ENCODE data around the gene GPR132. TPM values are rescaled to one million over a fixed set of nuclear protein-coding genes. Genes with fewer than 3 reads are reported as not detected.

GPR132 gene
- total and polyA plus RNA-seq, 8 donors: 0.14 to 2.3 (median 0.55) TPM

GRCh38 chr14:105007593-105008264 is 57.5 kb downstream of the GPR132 start:
- Histone ChIP-seq H3K27ac (no peak overlapping the region), H3K9me3 (no peaks in the 10 kb centered on the region), H3K36me3 (peaks cover 0 to 7% (median 0%) of the 10 kb centered on the region in 3 donors), H3K27me3 (no peaks in the 10 kb centered on the region), H3K4me1 (no peaks in the 10 kb centered on the region), H3K4me3 (no peak overlapping the region)
- FAIRE-seq: no peak
- DNase-seq: no peak
- ATAC-seq: no peak
- intact Hi-C loops (cut with DNase I): no loop called here
- no peak for TF ChIP-seq CTCF (IDR thresholded peaks at IDR 0.05)
- 93 to 96% methylated on average over 19 of the region's 19 CpGs for WGBS, 2 donors

GRCh38 chr14:105006831-105007592 is 58.2 kb downstream of the GPR132 start:
- Histone ChIP-seq H3K4me1 (no peaks in the 10 kb centered on the region), H3K27me3 (no peaks in the 10 kb centered on the region), H3K9me3 (no peaks in the 10 kb centered on the region), H3K4me3 (no peak overlapping the region), H3K27ac (no peak overlapping the region), H3K36me3 (peaks cover 0 to 7% (median 0%) of the 10 kb centered on the region in 3 donors)
- ATAC-seq: no peak
- no peak for DNase-seq
- 88 to 91% methylated on average over 21 of the region's 21 CpGs for WGBS, 2 donors
- intact Hi-C loops (cut with DNase I): no loop called here
- no peak for TF ChIP-seq CTCF (IDR thresholded peaks at IDR 0.05)
- no peak for FAIRE-seq

GRCh38 chr14:105005929-105006830 is 59.0 kb downstream of the GPR132 start:
- 90 to 94% methylated on average over 20 to 21 of the region's 21 CpGs for WGBS, 2 donors

GRCh38 chr14:105005329-105005928 is 59.8 kb downstream of the GPR132 start:
- DNase-seq (peak in 1 of 6 donors; percentile 41), FAIRE-seq (no peak), ATAC-seq (no peak)
- no peaks in the 10 kb centered on the region for H3K4me1 ChIP-seq
- 88 to 91% methylated on average over 19 to 20 of the region's 20 CpGs for WGBS, 2 donors
- no peak overlapping the region for H3K27ac ChIP-seq
- H3K27me3 ChIP-seq: no peaks in the 10 kb centered on the region
- H3K36me3 ChIP-seq: no peaks in the 10 kb centered on the region
- no peaks in the 10 kb centered on the region for H3K9me3 ChIP-seq
- intact Hi-C loops (cut with DNase I): no loop called here
- H3K4me3 ChIP-seq: no peak overlapping the region
- TF ChIP-seq CTCF (IDR thresholded peaks at IDR 0.05): no peak

More at GRCh38 chr14:105005929-105006830, 59.0 kb downstream of the GPR132 start:
- FAIRE-seq: no peak
- DNase-seq: peak in 1 of 6 donors; percentile 52
- intact Hi-C loops (cut with DNase I): no loop called here
- no peak overlapping the region for H3K27ac ChIP-seq
- H3K4me1 ChIP-seq: no peaks in the 10 kb centered on the region
- no peaks in the 10 kb centered on the region for H3K27me3 ChIP-seq
- H3K4me3 ChIP-seq: no peak overlapping the region
- no peak for TF ChIP-seq CTCF (IDR thresholded peaks at IDR 0.05)
- no peak for ATAC-seq
- no peaks in the 10 kb centered on the region for H3K9me3 ChIP-seq
- peaks cover 0 to 7% (median 0%) of the 10 kb centered on the region in 3 donors for H3K36me3 ChIP-seq

Other genes with a start within 250 kb of the GPR132 start
- 10 to 100 TPM; 17.7 to 26.3 (median 21.9) TPM for gene CEP170B, start 200.2 kb downstream of the GPR132 start, total RNA-seq
- gene CEP170B, start 200.2 kb downstream of the GPR132 start, polyA plus RNA-seq: 10 to 100 TPM; 19.1 to 43.8 TPM
- 10 to 100 TPM in 1 of 6 donors, 1 to 10 TPM in 2, under 1 TPM in 3; 0.19 to 12.5 (median 0.91) TPM for gene PLD4, start 140.6 kb downstream of the GPR132 start, total RNA-seq
- gene PLD4, start 140.6 kb downstream of the GPR132 start, polyA plus RNA-seq: under 1 TPM; 0.49 to 0.52 TPM
- 1 to 10 TPM in 5 of 6 donors, under 1 TPM in 1; 0.75 to 2.4 (median 1.5) TPM for gene AHNAK2, start 87.1 kb downstream of the GPR132 start, total RNA-seq
- 1 to 10 TPM; 1.3 to 1.4 TPM for gene AHNAK2, start 87.1 kb downstream of the GPR132 start, polyA plus RNA-seq
- gene CLBA1, start 79.6 kb downstream of the GPR132 start, total RNA-seq: 1 to 10 TPM; 4.7 to 8.3 (median 6.4) TPM
- 10 to 100 TPM; 23.6 to 32.5 TPM for gene CLBA1, start 79.6 kb downstream of the GPR132 start, polyA plus RNA-seq
- 1 to 10 TPM; 1.2 to 3.5 (median 2.6) TPM for gene CDCA4, start 44.3 kb downstream of the GPR132 start, total RNA-seq
- gene CDCA4, start 44.3 kb downstream of the GPR132 start, polyA plus RNA-seq: 1 to 10 TPM; 3.1 to 3.3 TPM
- gene JAG2, start 103.3 kb upstream of the GPR132 start, total RNA-seq: 10 to 100 TPM in 4 of 6 donors, 1 to 10 TPM in 2; 9.9 to 16.8 (median 10.7) TPM
- 10 to 100 TPM; 25.3 to 38.3 TPM for gene JAG2, start 103.3 kb upstream of the GPR132 start, polyA plus RNA-seq
- 10 to 100 TPM; 24.7 to 36.6 (median 30.4) TPM for gene NUDT14, start 115.9 kb upstream of the GPR132 start, total RNA-seq
- gene NUDT14, start 115.9 kb upstream of the GPR132 start, polyA plus RNA-seq: 10 to 100 TPM; 47.8 to 64.9 TPM
- 10 to 100 TPM in 1 of 6 donors, 1 to 10 TPM in 5; 4.3 to 12.5 (median 6.7) TPM for gene BTBD6, start 183.1 kb upstream of the GPR132 start, total RNA-seq
- gene BTBD6, start 183.1 kb upstream of the GPR132 start, polyA plus RNA-seq: 10 to 100 TPM; 20.1 to 44.5 TPM
- 10 to 100 TPM; 13.6 to 25.4 (median 19.3) TPM for gene BRF1, start 235.6 kb upstream of the GPR132 start, total RNA-seq
- gene BRF1, start 235.6 kb upstream of the GPR132 start, polyA plus RNA-seq: 10 to 100 TPM; 34.5 to 50.2 TPM
- 10 to 100 TPM; 36.9 to 63.6 (median 46.2) TPM for gene PACS2, start 249.3 kb upstream of the GPR132 start, total RNA-seq
- gene PACS2, start 249.3 kb upstream of the GPR132 start, polyA plus RNA-seq: 100 to 1,000 TPM in 1 of 2 donors, 10 to 100 TPM in 1; 77.7 to 128 TPM

Measured in pancreas (tissue), 10 donors.